PC-9 (cell line): ENCODE measurements around the gene SMAD5. TPM values are rescaled to one million over a fixed set of nuclear protein-coding genes. Genes with fewer than 3 reads are reported as not detected.

Experiments
- BruUV-seq: library from RNA; stranded (reverse); fragments of 400-500 nt; replicated peaks from 2 replicates; lab custom pipeline; 2021; lab: Mats Ljungman, UMichigan
- CTCF ChIA-PET: fragments of 300-600 bp; sonication (Branson Sonifier 250); formaldehyde crosslinking; loops from one replicate; lab custom pipeline; 2022; ENCODE audit warnings: antibody characterized with exemption; lab: Charles Lee
- POLR2A ChIA-PET: fragments of 300-600 bp; sonication (Branson Sonifier 250); formaldehyde crosslinking; loops from one replicate; lab custom pipeline; 2022; ENCODE audit warnings: antibody characterized with exemption; ENCODE audit not compliant: unreplicated experiment; lab: Charles Lee
- DNase-seq, 2 experiments: peaks; one replicate each; pipeline versions ENCODE4 v3.0.0 to v3.0.0-alpha.2; 2015 to 2022; ENCODE audit warnings: mixed read lengths in 1 of 2
- H2AFZ ChIP-seq: fragments of 200-600 bp; sonication (generic); 2 replicates; pipeline ENCODE4 v1.8.1; 2017; ENCODE audit warnings: antibody characterized with exemption
- H3F3A ChIP-seq: fragments of 200-600 bp; sonication (generic); 2 replicates; pipeline ENCODE4 v1.8.1; 2017; ENCODE audit warnings: antibody characterized with exemption, mild to moderate bottlenecking, low read depth; ENCODE audit not compliant: insufficient read depth
- H3K27ac ChIP-seq: fragments of 200-600 bp; sonication (generic); 2 replicates; pipeline ENCODE4 v1.6.1; 2016; ENCODE audit warnings: mixed run types
- H3K27me3 ChIP-seq: fragments of 200-600 bp; sonication (generic); 2 replicates; pipeline ENCODE4 v1.6.1; 2016; ENCODE audit warnings: low read depth, mixed run types; ENCODE audit not compliant: insufficient read depth
- H3K36me3 ChIP-seq: fragments of 200-600 bp; sonication (generic); 2 replicates; pipeline ENCODE4 v1.6.1; 2016; ENCODE audit warnings: low read depth, mixed run types
- H3K4me1 ChIP-seq: fragments of 200-600 bp; sonication (generic); replicated peaks from 2 replicates; pipeline ENCODE4 v1.6.1; 2016; ENCODE audit warnings: mixed run types; ENCODE audit not compliant: insufficient read depth
- H3K4me2 ChIP-seq: fragments of 200-600 bp; sonication (generic); 2 replicates; pipeline ENCODE4 v1.6.1; 2017; ENCODE audit warnings: mixed run types
- H3K4me3 ChIP-seq: fragments of 200-600 bp; sonication (generic); 2 replicates; pipeline ENCODE4 v1.6.1; 2016; ENCODE audit warnings: mixed run types
- H3K79me2 ChIP-seq: fragments of 200-600 bp; sonication (generic); 2 replicates; pipeline ENCODE4 v1.6.1; 2017; ENCODE audit warnings: low read depth, mixed run types
- H3K9me2 ChIP-seq: fragments of 200-600 bp; sonication (generic); 2 replicates; pipeline ENCODE4 v1.8.1; 2017; ENCODE audit warnings: mild to moderate bottlenecking; ENCODE audit not compliant: insufficient read depth
- H3K9me3 ChIP-seq: fragments of 200-600 bp; sonication (generic); 2 replicates; pipeline ENCODE4 v1.8.1; 2016; ENCODE audit warnings: low read depth; ENCODE audit not compliant: insufficient read depth
- H4K20me1 ChIP-seq: fragments of 200-600 bp; sonication (generic); 2 replicates; pipeline ENCODE4 v1.8.1; 2017; ENCODE audit not compliant: insufficient read depth
- EZH2 ChIP-seq: fragments of 200-600 bp; sonication (generic); IDR thresholded peaks from 2 replicates; pipeline ENCODE4 v1.8.0; 2017; ENCODE audit warnings: antibody characterized with exemption, low read depth
- intact Hi-C: fragments of 100-400 bp; cut with micrococcal nuclease; formaldehyde crosslinking; loops from one replicate; pipeline ENCODE4 v1.10.0; 2022; ENCODE audit not compliant: unreplicated experiment
- total RNA-seq: library from RNA; stranded (reverse); gene quantifications from 2 replicates; pipeline ENCODE4 v1.2.3, GENCODE V29; 2021
- TF ChIP-seq, protein P1 (sequence below): fragments of 200-600 bp; sonication (generic); conservative IDR thresholded peaks from 2 replicates; pipeline ENCODE4 v1.6.1; 2017; ENCODE audit warnings: mixed run types, antibody characterized with exemption, mild to moderate bottlenecking, moderate library complexity

SMAD5 gene
- total RNA-seq, 1 experiment from 2014 or later: 50.6 TPM

DNA sequence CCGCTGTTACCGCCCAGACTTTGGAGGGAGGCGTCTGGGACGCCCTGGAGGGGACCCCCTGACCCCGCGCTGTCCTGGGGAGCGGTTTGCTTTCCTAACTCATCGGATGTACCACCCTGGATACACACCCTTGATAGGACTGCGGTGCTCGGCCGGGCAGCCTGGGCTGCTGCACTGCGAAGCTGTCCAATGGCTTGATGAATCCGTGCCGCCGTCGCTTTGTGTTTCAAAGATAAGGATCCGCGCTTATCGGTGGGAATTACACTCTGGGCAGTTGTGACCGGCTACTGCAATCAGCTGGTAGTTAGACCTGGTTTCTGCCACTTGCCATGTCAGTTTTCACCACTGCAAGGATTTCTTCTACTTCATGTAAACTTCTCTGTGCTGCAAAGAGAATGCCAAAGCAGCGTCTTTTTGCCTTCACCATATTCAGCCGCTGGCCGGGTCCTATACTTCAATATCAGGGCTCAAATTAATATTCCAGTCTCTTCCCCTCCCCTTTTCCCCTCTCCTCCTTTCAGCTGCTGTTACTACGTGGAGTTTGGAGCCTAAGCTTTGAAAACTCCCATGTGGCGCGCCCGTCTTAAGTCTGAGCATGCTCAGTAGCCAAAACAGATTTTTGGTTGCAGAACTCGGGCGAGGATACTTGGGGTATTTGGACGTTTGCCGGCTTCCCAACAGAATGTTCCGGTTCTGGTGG, 727 bp downstream of the SMAD5 start:
- ChIA-PET POLR2A (interaction anchor here (0.6 to 1.1 kb wide), 3 partner anchors 16 to 831 kb away, joined by 4 to 17 read pairs (median 7); no protein-coding TSS in a partner anchor), CTCF (no interaction called here)
- TSS peak; percentile 38 for BruUV-seq
- Histone ChIP-seq H3K4me3 (peak overlapping the region; percentile 78), H3K9me2 (no peaks in the 10 kb centered on the region), H3K27me3 (no peaks in the 10 kb centered on the region), H3K36me3 (no peaks in the 10 kb centered on the region), H4K20me1 (peaks cover 24% of the 10 kb centered on the region), H2AFZ (peak overlapping the region; percentile 81), H3K79me2 (peaks cover 56% of the 10 kb centered on the region), H3K9me3 (no peaks in the 10 kb centered on the region), H3K4me2 (peak overlapping the region; percentile 82), H3K4me1 (peaks cover 19% of the 10 kb centered on the region), H3K27ac (peak overlapping the region; percentile 60), H3F3A (peaks cover 8% of the 10 kb centered on the region; the same call in 1 of the 2 replicates)
- TF ChIP-seq, protein P1, sequence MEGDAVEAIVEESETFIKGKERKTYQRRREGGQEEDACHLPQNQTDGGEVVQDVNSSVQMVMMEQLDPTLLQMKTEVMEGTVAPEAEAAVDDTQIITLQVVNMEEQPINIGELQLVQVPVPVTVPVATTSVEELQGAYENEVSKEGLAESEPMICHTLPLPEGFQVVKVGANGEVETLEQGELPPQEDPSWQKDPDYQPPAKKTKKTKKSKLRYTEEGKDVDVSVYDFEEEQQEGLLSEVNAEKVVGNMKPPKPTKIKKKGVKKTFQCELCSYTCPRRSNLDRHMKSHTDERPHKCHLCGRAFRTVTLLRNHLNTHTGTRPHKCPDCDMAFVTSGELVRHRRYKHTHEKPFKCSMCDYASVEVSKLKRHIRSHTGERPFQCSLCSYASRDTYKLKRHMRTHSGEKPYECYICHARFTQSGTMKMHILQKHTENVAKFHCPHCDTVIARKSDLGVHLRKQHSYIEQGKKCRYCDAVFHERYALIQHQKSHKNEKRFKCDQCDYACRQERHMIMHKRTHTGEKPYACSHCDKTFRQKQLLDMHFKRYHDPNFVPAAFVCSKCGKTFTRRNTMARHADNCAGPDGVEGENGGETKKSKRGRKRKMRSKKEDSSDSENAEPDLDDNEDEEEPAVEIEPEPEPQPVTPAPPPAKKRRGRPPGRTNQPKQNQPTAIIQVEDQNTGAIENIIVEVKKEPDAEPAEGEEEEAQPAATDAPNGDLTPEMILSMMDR: no peak
- TF ChIP-seq EZH2: no peak
- peak; percentile 43 to 60 for DNase-seq
- intact Hi-C loops: loop anchor here (5.0 kb wide), 1 partner anchor 36 kb away; no protein-coding TSS in a partner anchor

DNA sequence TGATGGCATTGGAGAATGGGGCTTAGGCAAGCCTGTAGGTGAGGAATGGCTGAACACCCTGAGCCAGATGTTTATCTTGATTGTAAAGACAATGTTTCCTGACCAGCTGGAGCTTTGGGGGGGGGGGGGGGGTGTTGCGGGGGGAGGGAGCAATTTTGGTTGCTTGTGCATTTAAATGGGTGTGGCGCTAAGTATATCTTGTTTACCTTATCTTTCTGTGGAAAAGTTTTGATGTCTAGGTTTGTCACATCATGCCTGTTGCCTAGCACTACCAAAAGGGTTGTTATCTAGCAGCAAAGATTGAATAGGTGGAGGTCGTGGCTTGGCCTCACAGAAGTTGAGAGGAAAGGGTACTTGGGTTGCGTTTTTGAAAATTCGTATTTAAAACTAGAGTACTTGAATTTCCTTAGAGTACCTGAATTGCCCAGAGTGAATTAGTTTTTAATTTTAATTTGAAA, 1.3 kb downstream of the SMAD5 start:
- intact Hi-C loops: loop anchor here (5.0 kb wide), 1 partner anchor 37 kb away; no protein-coding TSS in a partner anchor
- peak overlapping the region; percentile 82 for H3K4me2 ChIP-seq
- H4K20me1 ChIP-seq: peaks cover 24% of the 10 kb centered on the region
- no peak for DNase-seq
- no peaks in the 10 kb centered on the region for H3K36me3 ChIP-seq
- peaks cover 8% of the 10 kb centered on the region; the same call in 1 of the 2 replicates for H3F3A ChIP-seq
- ChIA-PET POLR2A (interaction anchor here (0.6 kb wide), 1 partner anchor 53 kb away, joined by 17 read pairs; no protein-coding TSS in a partner anchor), CTCF (no interaction called here)
- H3K27me3 ChIP-seq: no peaks in the 10 kb centered on the region
- no peak overlapping the region; the same call in 1 of the 2 replicates for H2AFZ ChIP-seq
- TF ChIP-seq, protein P1: no peak
- no peak for TF ChIP-seq EZH2
- H3K9me3 ChIP-seq: no peaks in the 10 kb centered on the region
- no TSS peak for BruUV-seq
- peak overlapping the region; percentile 78 for H3K4me3 ChIP-seq
- H3K79me2 ChIP-seq: peaks cover 62% of the 10 kb centered on the region
- no peaks in the 10 kb centered on the region for H3K9me2 ChIP-seq
- no peak overlapping the region for H3K27ac ChIP-seq
- peaks cover 19% of the 10 kb centered on the region for H3K4me1 ChIP-seq

DNA sequence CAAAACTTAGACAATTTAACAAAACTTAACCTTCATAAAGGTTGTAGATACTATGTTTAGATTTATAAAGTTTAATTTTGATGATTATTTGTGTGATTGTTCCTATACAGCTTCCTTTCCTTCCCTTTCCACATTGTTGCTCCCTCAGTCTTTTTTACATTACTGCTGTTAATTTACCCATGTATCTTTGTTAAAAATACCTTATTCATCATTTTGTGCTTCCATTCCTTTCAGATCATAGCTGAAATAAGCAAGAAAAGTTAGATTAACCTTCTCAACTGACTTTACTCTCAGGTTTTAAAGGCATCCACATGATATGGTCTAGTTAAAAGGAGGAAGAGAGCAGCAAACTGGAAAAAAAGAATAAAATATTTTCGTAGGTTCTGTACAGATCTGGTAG, 2.0 kb downstream of the SMAD5 start:
- no peaks in the 10 kb centered on the region for H3K36me3 ChIP-seq
- CTCF ChIA-PET: no interaction called here
- H4K20me1 ChIP-seq: peaks cover 24% of the 10 kb centered on the region
- peaks cover 19% of the 10 kb centered on the region for H3K4me1 ChIP-seq
- H3K4me2 ChIP-seq: peak overlapping the region; percentile 82
- BruUV-seq: no TSS peak
- H3K9me2 ChIP-seq: no peaks in the 10 kb centered on the region
- POLR2A ChIA-PET: no interaction called here
- no peak overlapping the region for H3K27ac ChIP-seq
- TF ChIP-seq EZH2: no peak
- TF ChIP-seq, protein P1: no peak
- H3F3A ChIP-seq: peaks cover 8% of the 10 kb centered on the region; the same call in 1 of the 2 replicates
- intact Hi-C loops: loop anchor here (5.0 kb wide), 1 partner anchor 37 kb away; no protein-coding TSS in a partner anchor
- no peaks in the 10 kb centered on the region for H3K27me3 ChIP-seq
- no peak for DNase-seq
- no peaks in the 10 kb centered on the region for H3K9me3 ChIP-seq
- H3K79me2 ChIP-seq: peaks cover 69% of the 10 kb centered on the region
- peak overlapping the region; percentile 78 for H3K4me3 ChIP-seq
- no peak overlapping the region for H2AFZ ChIP-seq
